Erythroblast (primary cell): ENCODE data around the gene NFIX.

Experiments used
- GATA1 ChIP-seq: IDR thresholded peaks from 2 replicates; pipeline ENCODE4 v1.6.1; 2011; ENCODE audit warnings: low read depth, mild to moderate bottlenecking, control low read depth, low read length, moderate library complexity
- POLR2A ChIP-seq: IDR thresholded peaks from 2 replicates; pipeline ENCODE4 v1.6.1; 2011; ENCODE audit warnings: mild to moderate bottlenecking, low read length

- TF ChIP-seq POLR2A (no peak), GATA1 (no peak)
These were observed 47.3 kb downstream of the NFIX start for GRCh38 chr19:13042443-13043130.
